ENCODE measurements around the gene IRF8.
"Not testable (repeated sequence)": the region's sequence is repeated elsewhere in the genome, so short reads cannot be mapped to it uniquely, and the experiment has no call there.

The IRF8 gene, protein sequence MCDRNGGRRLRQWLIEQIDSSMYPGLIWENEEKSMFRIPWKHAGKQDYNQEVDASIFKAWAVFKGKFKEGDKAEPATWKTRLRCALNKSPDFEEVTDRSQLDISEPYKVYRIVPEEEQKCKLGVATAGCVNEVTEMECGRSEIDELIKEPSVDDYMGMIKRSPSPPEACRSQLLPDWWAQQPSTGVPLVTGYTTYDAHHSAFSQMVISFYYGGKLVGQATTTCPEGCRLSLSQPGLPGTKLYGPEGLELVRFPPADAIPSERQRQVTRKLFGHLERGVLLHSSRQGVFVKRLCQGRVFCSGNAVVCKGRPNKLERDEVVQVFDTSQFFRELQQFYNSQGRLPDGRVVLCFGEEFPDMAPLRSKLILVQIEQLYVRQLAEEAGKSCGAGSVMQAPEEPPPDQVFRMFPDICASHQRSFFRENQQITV

DNA sequence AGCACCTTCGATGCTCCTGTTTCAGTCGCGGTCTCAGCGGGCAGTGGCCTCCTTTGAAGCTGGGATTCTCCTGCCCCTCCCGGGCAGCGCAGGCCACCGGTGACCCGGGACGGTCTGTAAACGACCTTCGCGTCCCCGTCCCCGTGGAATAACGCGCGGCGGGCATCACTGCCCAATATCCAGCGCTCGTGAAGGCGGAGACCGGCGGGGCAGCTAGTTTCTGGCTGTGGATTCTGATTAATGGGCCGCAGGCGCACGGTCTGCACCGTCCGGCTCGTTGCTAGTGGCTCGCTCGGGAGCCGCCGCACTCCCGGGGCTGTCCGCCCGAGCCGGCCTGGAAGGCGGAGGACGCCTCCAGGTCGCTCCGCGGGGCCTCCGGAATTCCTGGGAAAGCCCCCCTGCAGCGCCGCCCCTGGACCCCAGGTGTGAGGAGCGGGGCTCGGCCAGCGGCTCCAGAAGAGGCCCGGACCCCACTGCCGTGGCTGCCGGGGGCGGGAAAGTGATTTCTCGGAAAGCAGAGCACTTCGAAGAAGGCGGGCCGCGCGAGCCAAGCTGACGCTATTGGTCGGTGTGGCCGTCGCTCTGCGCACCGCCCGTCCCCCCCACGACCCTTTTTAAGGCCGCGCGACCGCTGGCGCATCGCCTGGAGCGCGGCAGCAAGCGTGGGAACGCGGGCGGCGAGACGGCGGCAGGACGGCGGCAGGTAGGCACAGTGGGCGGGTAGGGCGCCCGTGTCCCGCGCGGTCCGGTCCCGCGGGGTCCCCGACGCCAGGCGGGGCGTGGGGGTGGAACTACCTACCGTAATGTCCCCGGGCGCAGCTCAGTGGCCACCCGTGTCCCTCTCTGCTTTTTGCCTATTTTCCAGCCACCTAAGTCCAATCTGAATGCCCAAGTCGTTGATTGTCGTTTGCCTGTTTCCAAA lies at the start of gene IRF8:
Gene IRF8, plus strand, starts transcription at position 642 of the 922 bp plus-strand sequence. CDS start 3,854 bp downstream, outside the sequence.
- DNase-seq: peak; percentile 17 to 58

DNA sequence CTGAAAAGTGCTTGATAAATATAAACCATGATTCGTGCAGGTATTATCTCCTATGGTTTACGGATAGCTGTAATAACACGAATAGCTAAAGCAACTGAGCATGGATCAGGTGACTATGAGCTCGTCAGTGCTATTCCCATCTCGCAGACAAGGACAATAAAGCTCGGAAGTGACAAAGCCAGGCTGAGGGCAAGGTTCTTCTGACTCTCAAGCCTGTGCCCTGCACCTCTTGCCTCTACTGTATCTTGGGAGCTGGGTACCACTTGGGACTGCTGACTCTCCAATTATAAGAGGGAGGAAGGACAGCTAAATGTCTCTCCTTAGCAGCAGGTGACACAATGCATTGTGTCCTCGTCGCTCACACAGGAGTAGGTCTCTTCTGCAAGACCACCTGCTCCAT lies 49.6 kb upstream of the IRF8 start:
- DNase-seq: no peak

DNA sequence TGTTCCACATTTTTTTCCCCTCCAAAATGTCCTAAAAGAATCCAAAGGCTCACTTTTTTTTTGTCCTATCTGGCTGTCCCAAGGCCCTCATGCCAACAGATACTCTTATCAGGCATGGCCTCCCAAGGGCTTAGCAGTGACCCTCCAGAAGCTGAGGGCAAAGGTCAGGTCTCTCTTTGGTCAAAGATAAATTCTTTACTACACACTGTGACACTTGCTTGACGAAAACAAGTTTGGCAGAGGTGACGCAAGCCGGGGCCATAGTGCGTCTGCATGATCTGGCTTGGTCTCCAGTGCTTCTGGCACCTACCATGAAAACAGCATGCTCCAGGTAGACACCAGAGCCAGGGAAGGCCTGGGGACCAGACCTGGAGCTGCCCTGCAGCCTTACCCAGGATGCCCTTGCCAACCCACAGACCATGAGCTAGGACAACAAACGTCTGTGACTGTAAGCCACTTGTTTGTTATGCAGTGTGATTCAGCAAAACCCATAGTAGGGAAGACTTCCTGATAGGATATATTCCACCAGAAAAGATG lies 48.5 kb upstream of the IRF8 start:
- DNase-seq: no peak

DNA sequence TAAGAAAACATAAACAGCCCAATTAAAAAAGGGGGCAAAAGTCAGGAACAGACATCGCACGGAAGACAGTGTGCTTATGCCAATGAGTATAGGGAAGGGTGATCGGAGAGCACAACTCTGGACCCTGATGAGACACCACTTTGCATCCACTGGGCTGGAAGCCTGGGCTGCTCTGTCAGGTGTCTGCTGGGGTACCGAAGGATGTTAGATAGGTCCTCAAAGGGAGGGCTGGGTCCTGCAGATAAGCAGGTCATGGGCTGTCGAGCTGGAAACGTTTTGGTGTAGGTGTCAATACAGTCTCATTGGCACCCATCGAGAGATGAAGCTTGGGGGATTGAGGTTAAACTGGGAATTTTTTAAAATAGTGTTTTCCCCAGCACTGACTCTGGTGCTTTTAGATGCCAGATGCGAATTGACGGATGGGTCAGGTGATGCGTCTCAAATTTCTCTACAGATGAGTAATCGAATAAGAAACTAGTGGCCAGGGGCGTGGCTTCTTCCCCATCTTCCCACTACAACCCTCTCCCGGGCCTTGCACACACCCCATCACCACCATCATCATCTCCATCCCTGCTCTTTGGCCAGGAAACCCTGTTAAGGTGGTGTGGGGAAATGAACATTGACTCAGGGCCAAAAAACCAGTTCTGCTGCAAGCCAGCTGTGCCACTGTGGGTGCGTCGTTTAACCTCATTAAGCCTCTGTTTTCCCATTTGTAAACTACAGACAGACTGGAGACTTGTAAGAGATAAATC lies 47.8 kb upstream of the IRF8 start:
- DNase-seq: no peak

DNA sequence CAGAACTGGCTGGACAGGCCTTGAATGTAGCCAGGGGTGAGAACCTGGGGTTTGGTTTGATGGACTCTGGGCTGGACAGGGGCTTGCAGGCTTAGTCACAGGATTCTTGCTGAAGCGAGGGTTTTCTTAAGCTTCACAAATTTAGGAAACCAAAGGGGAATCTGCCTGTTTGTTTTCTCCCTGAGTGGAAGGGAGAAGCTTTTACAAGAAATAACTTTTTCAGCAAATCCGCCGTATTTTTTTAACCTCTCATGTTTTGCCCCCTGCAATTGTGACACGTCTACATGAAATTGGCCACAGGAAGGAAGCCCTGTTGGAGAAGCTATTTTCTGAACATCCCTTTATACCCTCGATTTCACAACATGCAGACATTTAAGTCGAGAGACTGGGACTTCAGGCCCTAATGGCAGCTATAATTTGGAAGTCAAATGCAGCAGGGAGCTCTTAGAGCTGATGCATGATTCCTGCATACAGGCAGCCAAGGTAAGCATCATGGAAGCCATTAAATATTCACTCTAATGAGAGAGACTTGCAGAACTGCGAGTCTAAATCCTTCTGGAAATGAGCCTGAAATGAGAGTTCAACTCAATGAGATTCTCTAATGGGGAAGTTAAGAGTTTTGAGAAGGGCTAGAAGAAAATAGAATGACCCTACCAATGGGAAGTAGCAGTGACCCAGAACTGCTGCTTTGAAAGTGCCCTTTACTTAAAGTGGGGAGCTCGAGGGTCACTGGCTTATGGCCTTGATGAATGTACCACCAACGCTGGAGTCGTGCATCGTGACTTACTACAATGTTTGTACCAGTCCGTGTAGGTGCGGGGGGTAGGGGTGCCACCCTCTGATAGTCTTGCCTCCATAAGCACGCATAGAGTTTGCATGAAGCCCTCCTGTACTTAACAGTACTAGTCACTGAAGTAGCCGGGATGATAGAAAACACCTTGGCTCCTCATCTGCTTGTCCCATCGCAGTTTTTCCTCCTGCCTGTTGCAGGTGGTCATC lies 45.1 kb upstream of the IRF8 start:
- peak in 1 of 2 donors; percentile 33 for DNase-seq

DNA sequence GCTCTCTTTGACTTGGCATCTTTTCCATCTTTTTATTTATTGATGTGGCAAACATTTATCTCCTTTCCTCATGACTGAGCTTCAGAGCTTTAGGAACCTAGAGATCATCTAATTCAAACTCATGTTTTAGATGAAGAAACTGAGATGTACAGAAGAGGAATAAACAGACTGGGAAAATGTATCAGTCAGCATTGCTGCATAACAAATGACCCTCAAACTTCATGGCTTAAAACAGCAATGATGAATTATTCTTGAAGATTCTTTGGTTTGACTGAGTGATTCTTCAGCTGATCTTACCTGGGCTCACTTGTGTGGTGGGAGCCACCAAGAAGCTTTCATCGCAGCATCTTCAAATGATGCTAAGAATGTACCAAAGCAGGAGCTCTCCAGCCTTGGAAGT lies 44.0 kb upstream of the IRF8 start:
- DNase-seq: no peak

DNA sequence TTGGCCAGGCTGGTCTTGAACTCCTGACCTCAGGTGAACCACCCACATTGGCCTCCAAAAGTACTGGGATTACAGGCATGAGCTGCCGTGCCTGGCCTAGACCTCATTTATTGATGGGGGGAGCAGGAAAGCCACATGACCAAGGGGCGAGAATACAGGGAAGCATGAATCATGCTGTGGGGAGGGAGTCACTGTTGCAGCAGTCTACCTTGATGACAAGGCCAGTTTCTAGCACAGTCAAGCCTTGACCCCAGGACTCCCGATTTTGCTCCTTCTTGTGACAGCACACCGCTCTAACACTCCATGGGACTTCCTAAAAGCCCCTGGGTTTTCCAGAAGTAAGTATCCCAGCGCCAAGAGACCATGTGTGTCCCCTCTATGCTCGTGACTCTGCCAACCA lies 42.9 kb upstream of the IRF8 start:
- no peak for DNase-seq

DNA sequence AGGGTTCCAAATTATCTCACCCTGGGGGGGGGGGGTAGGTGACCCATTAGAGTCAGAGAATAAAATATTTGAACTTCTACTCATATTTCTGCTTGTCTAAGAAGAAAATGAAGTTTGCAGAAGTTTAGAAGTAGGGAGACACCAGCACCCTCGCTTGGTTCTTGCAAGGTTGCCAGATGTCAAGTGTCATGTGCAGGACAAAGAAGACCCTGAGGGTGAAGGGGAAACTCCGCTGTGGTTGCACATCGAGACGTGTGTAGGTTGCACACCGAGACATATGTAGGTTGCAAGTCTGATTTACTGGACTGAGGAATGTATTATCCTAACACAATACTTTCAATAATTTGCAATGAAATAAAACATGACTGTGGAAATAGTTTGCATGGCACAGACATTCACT lies 42.4 kb upstream of the IRF8 start:
- no peak for DNase-seq

DNA sequence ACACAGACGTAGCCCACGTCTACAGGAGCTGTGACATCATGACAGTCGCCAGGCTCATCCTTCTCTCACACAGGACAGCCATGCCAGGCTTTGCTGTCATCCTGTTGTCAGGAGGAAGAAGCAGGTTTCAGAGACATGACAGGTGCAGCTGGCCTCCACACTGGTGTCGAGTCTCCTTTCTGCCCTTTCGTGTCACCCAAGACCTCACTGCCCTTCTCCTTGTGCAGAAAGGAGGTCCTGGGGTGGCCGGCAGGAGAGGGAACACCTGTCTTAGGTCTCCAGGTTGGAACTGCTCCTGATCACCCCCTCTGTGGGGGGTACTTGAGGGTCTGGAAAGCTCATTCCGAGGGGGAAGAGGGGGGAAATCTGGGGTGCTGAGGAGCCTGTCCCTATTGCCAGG lies 41.6 kb upstream of the IRF8 start:
- no peak for DNase-seq

DNA sequence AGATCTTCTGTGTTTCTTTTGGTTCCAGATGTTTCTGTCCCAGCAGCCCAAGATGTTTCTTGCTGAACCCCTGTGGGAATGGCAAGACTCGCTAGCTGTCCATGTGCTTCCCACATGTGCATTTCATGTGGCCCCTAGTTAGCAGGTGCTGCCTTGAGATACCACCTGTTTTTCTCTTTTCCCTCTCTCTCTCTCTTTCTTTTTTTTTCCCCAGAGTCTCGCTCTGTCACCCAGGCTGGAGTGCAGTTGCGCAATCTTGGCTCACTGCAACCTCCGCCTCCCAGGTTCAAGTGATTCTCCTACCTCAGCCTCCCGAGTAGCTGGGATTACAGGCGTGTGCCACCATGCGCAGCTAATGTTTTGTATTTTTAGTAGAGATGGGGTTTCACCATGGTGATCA lies 40.4 kb upstream of the IRF8 start:
- not testable (repeated sequence) for DNase-seq

DNA sequence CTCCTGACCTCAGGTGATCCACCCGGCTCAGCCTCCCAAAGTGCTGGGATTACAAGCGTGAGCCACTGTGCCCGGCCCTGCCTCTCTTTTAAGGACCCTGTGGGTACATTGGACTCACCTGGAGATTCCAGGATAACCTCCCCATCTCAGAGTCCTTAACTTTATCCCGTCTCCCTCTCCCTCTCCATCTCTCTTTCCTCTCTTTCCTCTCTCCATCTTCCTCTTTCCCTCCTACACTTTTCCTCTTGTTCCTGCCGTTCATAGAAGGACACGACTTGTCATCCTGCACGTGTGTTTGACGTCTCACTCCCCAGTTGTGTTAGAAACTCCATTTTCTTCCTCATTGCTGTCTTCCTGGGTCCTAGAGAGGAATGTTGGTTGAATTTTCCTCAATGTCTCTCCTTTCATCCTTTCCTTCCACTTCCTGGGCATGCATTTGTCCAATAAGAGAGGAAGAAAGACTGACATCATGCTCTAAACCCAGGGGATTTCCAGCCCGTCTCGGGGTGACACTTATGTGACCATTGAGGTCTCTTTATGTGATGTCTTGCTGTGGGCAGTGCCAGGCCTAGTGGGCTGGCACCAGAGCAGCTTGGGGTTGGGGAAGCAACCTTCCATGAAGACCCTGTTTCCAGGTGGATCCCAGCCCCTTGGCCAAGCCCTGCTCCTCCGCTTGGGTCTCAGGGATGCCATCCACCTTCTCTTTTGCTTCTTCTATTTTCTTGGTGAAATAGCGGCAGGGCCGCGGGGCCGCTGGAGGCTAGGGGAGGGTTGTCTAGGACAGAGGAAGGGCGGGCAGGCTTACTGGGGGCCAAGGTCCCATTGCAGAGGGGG lies 39.8 kb upstream of the IRF8 start:
- no peak for DNase-seq

DNA sequence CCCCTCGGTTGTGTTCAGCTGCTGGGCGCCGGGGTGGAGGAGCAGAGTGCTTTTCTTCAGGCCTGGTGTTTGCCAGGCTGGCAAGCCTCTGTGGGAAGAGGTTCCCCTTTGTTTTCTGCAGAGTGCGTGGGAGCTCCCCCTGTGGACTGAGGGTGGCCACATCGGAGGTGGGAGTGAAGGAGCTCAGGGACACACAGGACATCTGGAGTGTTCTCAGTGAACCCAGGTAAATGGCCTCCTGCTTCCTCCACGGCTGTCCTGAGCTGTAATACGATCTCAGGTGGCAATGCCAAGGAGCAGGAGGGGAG lies 39.2 kb upstream of the IRF8 start:
- DNase-seq: no peak

DNA sequence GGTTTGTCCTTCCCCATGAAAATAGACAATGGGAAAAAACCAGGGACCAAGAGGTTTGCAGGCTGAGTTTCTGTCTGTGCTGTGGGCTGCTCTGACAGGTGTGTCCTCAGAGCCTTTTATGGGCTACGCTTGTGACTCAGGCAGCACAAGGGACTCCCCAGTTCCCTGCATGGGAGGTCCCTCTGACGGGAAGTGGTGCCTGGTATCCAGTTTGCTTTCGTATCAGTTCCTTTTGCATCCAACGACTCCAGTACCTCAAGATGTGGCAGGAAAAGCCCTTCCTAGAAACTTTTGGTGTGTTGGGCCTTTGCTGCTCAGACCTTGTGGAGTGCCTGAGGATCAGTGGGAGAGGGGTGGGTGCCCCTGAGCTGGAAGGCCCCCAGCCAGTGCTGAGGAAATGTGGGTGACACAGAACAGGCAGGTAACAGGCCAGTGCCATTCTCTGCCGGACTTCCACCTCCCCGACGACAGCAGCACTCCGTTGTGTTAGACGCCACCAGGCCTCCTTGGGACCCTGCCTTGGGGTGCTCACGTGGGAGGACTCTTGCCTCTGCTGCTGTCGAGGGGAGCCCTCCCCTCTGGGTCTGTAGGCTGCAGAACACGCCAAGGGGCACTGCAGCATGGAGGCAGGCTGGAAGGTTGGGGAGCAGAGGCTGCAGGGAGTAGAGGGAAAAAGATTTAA lies 38.4 kb upstream of the IRF8 start:
- DNase-seq: no peak

DNA sequence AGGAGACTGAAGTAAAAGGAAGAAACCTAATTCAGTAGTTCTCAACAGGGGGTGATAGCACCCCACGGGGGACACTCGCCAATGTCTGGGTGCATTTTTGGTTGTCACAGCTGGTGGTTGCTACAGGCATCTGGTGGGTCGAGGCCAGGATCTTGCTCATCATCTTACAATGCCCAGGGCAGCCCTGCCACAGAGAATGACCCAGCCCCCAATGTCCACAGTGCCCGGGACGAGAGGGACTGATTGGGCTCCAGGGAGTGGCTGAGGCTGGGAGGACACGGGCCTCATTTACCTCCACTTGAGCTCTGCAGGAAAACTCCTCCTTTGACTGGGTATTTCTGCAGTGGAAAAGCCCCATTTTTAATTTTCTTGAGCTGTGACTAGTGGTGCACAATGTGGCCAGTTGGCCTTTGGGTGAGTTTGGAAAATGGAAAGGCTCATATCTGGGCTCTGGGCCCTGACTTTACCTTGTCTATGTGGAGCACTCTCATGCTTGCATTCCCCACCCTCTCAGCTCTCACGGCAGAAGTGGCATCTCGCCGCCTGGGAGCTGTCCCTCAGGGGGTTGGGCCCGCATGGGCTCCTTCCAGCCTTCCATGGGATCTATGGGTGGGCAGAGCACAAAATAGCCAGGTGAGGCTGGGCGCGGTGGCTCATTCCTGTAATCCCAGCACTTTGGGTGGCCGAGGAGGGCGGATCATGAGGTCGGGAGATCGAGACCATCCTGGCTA lies 37.7 kb upstream of the IRF8 start:
- DNase-seq: no peak

DNA sequence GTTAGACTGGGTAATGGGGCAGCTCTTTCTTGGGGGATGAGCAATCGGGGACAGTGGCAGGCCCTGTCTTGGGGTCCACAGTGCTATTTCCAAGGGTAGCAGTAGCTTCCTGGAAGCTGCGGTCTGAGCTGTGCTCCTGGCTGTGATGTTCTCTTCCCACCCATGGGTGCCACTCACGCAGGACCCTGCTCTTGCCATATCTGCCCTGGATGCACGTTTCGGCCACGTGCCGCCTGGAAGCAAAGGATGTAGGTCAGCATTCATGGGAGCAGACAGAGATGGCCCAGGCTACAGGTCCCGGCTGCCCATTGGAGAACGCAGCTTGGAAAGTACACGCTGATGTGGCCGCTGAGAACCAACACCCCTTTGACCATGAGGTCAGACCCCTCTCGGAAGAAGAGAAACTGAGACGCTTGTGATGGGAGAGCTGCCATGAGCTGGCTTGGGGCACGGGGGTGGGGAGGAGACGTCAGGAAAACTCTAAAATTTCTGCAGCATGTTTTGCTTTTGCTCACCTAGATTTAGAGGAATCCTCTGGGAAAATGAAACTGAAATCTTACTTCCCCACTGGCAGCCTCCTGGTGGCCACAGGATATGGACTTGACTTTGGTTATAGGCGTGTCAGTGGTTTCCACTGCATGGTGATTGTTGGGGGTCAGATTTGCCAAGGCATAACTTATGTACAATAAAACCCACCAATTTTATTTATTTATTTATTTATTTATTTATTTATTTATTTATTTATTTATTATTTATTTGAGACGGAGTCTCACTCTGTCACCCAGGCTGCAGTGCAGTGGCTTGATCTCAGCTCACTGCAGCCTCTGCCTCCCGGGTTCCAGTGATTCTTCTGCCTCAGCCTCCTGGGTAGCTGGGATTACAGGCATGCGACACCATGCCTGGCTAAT lies 36.2 kb upstream of the IRF8 start:
- no peak for DNase-seq

DNA sequence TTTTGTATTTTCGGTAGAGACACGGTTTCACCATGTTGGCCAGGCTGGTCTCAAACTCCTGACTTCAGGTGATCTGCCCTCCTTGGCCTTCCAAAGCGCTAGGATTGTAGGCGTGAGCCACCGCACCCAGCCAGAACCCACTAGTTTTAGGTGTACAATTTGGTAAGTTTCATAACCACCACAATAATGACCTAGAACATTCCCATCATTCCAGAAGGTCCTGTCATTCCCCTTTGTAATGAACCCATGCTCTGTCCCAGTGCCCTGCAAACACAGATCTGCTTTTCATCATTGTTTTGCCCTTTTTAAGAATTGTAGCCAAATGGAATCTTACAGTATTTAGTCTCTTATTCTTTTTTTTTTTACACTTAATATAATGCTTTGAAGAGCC lies 35.6 kb upstream of the IRF8 start:
- no peak for DNase-seq

DNA sequence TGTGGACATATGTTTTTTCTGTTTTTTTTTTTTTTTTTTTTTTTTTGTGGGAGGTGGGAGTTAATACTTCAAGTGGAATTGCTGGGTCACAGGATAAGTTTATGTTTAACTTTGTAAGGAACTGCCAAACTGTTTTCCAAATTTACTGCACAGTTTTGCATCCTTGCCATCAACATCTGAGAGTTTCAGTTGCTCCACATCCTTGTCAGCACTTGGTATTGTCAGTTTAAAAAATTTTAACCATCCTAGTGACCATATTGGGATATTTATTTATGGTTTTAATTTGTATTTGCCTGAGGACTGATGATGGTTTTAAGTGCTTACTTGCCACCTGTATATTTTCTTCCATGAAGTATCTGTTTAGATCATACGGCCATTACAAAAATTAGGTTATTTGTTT lies 34.0 kb upstream of the IRF8 start:
- no peak for DNase-seq

DNA sequence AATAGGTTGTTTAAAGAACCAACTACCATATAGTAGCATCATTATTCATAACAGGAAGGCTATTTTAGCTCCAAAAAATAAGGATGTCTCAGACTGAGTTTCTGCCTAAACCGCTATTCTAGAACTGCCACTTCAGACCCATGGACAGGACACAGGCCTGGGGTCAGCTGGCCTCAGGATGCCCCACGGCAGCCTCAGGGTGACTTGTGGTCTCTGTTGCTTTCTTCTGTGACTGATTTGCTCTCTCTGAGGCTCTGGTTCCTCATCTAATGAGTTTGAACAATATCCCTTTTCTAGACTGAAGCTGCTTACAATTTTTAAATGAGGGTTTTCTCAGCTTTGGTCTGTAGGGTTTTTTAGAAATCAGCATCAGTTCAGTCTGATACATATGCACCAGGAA lies 31.8 kb upstream of the IRF8 start:
- no peak for DNase-seq

DNA sequence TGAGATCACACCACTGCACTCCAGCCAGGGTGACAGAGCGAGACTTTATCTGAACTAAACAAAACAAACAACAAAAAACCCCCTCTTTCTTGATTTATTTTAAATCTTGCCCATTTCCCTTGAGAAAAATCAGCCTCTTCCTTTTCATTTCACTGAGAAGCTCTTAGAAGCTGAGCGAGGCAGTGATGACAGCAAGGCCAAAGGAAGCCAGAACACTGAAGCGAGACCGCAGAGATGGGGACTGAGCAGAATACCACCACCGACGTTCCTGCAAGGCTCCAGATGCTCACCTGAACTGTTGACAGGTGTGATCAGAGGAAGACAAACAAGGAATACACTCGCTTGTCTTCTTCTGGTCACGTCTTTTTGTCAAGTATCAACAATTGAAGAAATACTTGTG lies 30.5 kb upstream of the IRF8 start:
- DNase-seq: no peak

Measured in bone marrow (tissue), 2 donors.